ENCODE results near the gene TEDC2.

Gene TEDC2

GRCh38 chr16:2460916-2461315, 1.0 kb downstream of the TEDC2 start:
- DNase-seq (ENCODE audit: low spot score): no peak
- TF ChIP-seq, protein P1, sequence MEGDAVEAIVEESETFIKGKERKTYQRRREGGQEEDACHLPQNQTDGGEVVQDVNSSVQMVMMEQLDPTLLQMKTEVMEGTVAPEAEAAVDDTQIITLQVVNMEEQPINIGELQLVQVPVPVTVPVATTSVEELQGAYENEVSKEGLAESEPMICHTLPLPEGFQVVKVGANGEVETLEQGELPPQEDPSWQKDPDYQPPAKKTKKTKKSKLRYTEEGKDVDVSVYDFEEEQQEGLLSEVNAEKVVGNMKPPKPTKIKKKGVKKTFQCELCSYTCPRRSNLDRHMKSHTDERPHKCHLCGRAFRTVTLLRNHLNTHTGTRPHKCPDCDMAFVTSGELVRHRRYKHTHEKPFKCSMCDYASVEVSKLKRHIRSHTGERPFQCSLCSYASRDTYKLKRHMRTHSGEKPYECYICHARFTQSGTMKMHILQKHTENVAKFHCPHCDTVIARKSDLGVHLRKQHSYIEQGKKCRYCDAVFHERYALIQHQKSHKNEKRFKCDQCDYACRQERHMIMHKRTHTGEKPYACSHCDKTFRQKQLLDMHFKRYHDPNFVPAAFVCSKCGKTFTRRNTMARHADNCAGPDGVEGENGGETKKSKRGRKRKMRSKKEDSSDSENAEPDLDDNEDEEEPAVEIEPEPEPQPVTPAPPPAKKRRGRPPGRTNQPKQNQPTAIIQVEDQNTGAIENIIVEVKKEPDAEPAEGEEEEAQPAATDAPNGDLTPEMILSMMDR (IDR thresholded peaks at IDR 0.05; ENCODE audit: extremely low read depth, missing control alignments): no peak

DNA sequence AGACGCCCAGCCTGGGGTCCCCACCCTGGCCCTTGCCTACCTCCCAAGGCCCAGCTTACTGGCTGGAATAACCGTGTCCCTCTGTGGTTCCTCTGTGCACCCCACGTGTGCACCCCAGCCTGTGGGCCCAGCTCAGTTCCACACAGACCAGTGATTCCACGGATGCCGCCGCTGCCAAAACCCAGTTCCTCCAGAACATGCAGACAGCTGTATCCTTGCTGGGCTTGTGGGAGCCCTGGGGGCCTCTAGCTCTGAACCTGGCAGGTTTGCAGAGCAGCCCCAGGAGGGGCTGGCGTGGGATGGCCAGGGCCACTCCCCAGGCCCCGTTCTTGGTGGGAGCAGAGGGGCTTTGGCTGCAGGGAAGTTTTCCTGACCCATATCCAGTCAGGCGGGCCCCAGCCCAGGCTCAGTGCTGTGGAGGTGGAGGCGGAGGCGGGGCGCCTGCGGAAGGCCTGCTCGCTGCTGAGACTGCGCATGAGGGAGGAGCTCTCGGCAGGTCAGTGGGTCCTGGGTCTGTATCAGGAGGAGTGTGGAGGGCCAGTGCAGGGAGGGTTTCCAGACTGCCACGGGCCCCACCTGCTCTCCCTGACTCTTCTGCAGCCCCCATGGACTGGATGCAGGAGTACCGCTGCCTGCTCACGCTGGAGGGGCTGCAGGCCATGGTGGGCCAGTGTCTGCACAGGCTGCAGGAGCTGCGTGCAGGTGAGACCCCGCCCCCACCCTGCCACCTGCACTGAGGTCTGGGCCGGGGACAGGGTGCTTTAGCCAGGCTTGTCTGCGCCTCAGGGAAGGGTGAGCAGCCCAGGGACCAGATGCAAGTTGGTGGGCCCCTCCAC, 2.3 kb downstream of the TEDC2 start:
- TF ChIP-seq, protein P1 (IDR thresholded peaks at IDR 0.05; ENCODE audit: extremely low read depth, missing control alignments): no peak
- DNase-seq (ENCODE audit: low spot score): no peak

DNA sequence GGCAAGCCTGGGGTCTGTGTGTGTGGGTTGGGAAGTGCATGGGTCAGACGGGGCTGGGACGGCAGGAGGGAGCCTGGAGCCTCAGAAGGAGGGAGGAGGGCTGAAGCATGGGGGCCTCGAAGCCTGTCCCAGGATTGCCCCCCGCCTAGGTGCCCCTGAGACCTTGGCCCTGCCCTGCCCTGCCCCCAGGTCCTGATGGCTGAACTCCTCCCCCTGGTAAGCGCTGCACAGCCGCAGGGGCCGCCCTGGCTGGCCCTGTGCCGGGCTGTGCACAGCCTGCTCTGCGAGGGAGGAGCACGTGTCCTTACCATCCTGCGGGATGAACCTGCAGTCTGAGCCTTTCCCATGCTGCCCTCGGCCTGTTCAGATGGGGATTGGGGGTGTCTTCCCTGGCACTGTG, 4.4 kb downstream of the TEDC2 start:
- TF ChIP-seq, protein P1 (IDR thresholded peaks at IDR 0.05; ENCODE audit: extremely low read depth, missing control alignments): no peak
- no peak for DNase-seq (ENCODE audit: low spot score)

DNA sequence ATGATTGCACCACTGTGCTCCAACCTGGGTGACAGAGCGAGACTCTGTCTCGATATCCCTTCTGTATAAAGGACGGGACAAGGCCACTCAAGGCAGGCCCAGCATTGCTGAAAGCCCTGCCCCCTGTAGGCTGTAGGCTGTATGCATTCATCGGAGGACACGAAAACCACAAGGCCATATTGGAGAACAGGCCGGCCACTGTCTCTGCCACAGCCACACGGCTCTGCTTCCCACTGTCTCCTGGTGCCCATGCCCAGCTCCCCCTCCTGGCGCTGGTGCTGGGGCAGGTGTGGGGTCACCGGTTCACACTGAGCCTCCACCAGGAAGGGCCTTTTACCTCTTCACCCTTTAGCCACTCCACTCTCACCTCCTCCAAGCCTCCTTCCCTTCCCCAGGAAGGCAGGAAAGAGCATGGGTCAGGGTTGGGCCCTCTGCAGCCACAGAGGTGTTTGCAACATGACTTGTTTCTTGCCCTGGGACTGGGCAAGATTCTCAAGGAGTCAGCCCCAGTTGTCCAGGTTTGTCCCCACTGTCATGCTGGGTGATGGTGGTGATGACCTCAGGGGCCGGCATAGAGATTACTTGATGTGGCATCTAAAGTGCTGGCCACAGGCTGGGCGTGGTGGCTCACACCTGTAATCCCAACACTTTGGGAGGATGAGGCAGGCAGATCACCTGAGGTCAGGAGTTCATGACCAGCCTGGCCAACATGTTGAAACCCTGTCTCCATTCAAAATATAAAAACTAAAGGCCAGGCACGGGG, 5.9 kb downstream of the TEDC2 start:
- TF ChIP-seq, protein P1 (IDR thresholded peaks at IDR 0.05; ENCODE audit: extremely low read depth, missing control alignments): no peak
- no peak for DNase-seq (ENCODE audit: low spot score)

- TF ChIP-seq, protein P1 (IDR thresholded peaks at IDR 0.05; ENCODE audit: extremely low read depth, missing control alignments): no peak
- DNase-seq (ENCODE audit: low spot score): no peak
Measured at GRCh38 chr16:2466667-2467527, 7.0 kb downstream of the TEDC2 start.

- peak; percentile 76 for DNase-seq (ENCODE audit: low spot score)
- TF ChIP-seq, protein P1 (IDR thresholded peaks at IDR 0.05; ENCODE audit: extremely low read depth, missing control alignments): no peak
Measured at GRCh38 chr16:2467528-2468232, 7.8 kb downstream of the TEDC2 start.
